GM23338 (cell line): ENCODE data around the gene RBPJ. TPM values are rescaled to one million over a fixed set of nuclear protein-coding genes. Genes with fewer than 3 reads are reported as not detected.

Experiments used
- CREB1 ChIP-seq: fragments of 250-450 bp; sonication (Bioruptor Pico); IDR thresholded peaks from 2 replicates; pipeline ENCODE4 v1.5.0; 2020; ENCODE audit warnings: low read depth, mild to moderate bottlenecking, moderate library complexity
- CTCF ChIP-seq, 2 experiments: fragments of 200-600 bp in 1 of 2; sonication (generic) in 1 of 2; conservative IDR thresholded peaks; 2 replicates each; pipeline versions ENCODE4 v1.5.1 to v1.6.1; 2016 to 2017; ENCODE audit warnings: antibody characterized with exemption in 2 of 2, low read depth in 2 of 2, mild to moderate bottlenecking in 2 of 2, moderate library complexity in 1 of 2
- EZH2 ChIP-seq: fragments of 200-600 bp; sonication (generic); IDR thresholded peaks from one replicate; pipeline ENCODE4 v1.8.0; 2017; ENCODE audit warnings: antibody characterized with exemption, mild to moderate bottlenecking, low read depth; ENCODE audit not compliant: unreplicated experiment
- JUNB ChIP-seq: IDR thresholded peaks from one replicate; pipeline ENCODE4 v1.6.1; 2016; ENCODE audit warnings: antibody characterized with exemption; ENCODE audit not compliant: unreplicated experiment
- NANOG ChIP-seq: IDR thresholded peaks from 2 replicates; pipeline ENCODE4 v1.6.1; 2016; ENCODE audit warnings: antibody characterized with exemption, borderline replicate concordance
- POLR2AphosphoS5 ChIP-seq: IDR thresholded peaks from 2 replicates; pipeline ENCODE4 v1.6.1; 2016; ENCODE audit warnings: antibody characterized with exemption, low read depth
- ZNF114 ChIP-seq: fragments of 250-450 bp; sonication (Bioruptor Pico); IDR thresholded peaks from 2 replicates; pipeline ENCODE4 v1.5.0; 2020; ENCODE audit warnings: mild to moderate bottlenecking, moderate library complexity
- ZNF462 ChIP-seq: fragments of 250-450 bp; sonication (Bioruptor Pico); IDR thresholded peaks from 2 replicates; pipeline ENCODE4 v1.5.0; 2020; ENCODE audit warnings: mild to moderate bottlenecking, moderate library complexity
- polyA plus RNA-seq: library from polyadenylated mRNA; unstranded; fragments of >200 nt; fragmentation: Nextera tagmentation; extraction: Ambion mirVana; gene quantifications from 2 replicates; pipeline ENCODE4 v1.2.1, GENCODE V29; 2016
- total RNA-seq: library from RNA; depleted of rRNA; stranded (reverse); fragments of >200 nt; shearing (Covaris generic); gene quantifications from 2 replicates; pipeline ENCODE4 v1.2.3, GENCODE V29; 2014
- TF ChIP-seq, protein P1 (sequence below): IDR thresholded peaks from 2 replicates; pipeline ENCODE4 v1.6.1; 2016; ENCODE audit warnings: antibody characterized with exemption

Gene RBPJ
- total and polyA plus RNA-seq, 2 experiments from 2014 or later = 212 to 457 TPM

DNA sequence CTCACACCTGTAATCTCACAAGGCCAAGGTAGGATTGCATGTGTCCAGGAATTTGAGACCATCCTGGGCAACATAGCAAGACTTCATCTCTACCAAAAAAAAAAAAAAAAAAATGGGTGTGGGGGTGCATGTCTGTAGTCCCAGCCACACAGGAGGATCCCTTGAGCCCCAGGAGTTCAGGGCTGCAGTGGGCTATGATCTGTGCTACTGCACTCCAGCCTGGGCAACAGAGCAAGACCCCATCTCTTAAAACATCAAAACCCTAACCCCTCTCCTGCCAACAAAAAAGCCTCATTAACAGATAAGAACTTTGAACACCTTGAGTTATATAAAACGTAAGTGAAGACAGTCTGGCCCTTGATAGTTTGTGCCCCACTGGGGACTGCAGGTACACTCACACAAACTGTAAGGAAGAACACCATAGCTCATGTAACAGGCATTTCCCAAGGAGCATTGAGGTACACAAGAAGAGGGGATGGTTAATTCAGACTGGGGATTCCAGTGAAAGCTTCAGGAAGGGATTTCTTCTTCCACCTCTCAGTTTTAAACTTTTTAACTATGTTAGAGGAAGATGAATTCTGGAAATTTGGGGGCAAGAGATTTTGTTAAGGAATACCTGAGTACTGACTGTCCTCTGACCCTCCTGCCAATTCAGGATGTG is 34.7 kb downstream of the RBPJ start (continued):
- TF ChIP-seq ZNF462 (CRISPR knock-in tag) = no peak
- no peak for TF ChIP-seq EZH2
- no peak for TF ChIP-seq NANOG
- TF ChIP-seq CTCF (conservative IDR thresholded peaks at IDR 0.05; ENCODE audit: low read depth in 2 of 2) = no peak
- no peak for TF ChIP-seq ZNF114
- no peak for TF ChIP-seq POLR2AphosphoS5
- TF ChIP-seq JUNB = no peak
- TF ChIP-seq, protein P1, sequence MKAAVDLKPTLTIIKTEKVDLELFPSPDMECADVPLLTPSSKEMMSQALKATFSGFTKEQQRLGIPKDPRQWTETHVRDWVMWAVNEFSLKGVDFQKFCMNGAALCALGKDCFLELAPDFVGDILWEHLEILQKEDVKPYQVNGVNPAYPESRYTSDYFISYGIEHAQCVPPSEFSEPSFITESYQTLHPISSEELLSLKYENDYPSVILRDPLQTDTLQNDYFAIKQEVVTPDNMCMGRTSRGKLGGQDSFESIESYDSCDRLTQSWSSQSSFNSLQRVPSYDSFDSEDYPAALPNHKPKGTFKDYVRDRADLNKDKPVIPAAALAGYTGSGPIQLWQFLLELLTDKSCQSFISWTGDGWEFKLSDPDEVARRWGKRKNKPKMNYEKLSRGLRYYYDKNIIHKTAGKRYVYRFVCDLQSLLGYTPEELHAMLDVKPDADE = no peak
- no peak for TF ChIP-seq CREB1 (CRISPR knock-in tag)
